Retinal pigment epithelial cell (primary cell): ENCODE data around the gene PCTP.

Source experiments
- DNase-seq: peaks from one replicate; pipeline ENCODE4 v3.0.0-alpha.2; 2010; ENCODE audit warnings: low read depth
- H3K4me3 ChIP-seq: 2 replicates; pipeline ENCODE4 v1.5.1; 2011; ENCODE audit warnings: mild to moderate bottlenecking, low read length, control low read depth, moderate library complexity
- CTCF ChIP-seq: conservative IDR thresholded peaks from 2 replicates; pipeline ENCODE4 v1.5.1; 2011; ENCODE audit warnings: low read depth, low read length, control low read depth, inconsistent platforms

The PCTP gene

GRCh38 chr17:55720919-55721836, 29.7 kb upstream of the PCTP start:
- TF ChIP-seq CTCF = no peak
- no peak for DNase-seq
- H3K4me3 ChIP-seq = no peak overlapping the region

GRCh38 chr17:55722016-55722736, 28.7 kb upstream of the PCTP start:
- TF ChIP-seq CTCF = no peak
- no peak for DNase-seq
- H3K4me3 ChIP-seq = no peak overlapping the region

- DNase-seq = no peak
- no peak for TF ChIP-seq CTCF
- peak within 1 kb of the TSS; percentile 16 for H3K4me3 ChIP-seq
Measured at GRCh38 chr17:55722742-55723487, 27.9 kb upstream of the PCTP start, which contains the start of gene TMEM100. TSS of gene TMEM100 (minus strand) at chr17:55722864. CDS start at chr17:55721070, 1,794 bp downstream.

GRCh38 chr17:55723488-55723848, 27.4 kb upstream of the PCTP start:
- TF ChIP-seq CTCF = no peak
- no peak overlapping the region for H3K4me3 ChIP-seq
- no peak for DNase-seq

GRCh38 chr17:55726440-55726839, 24.4 kb upstream of the PCTP start:
- no peak overlapping the region for H3K4me3 ChIP-seq
- peak; percentile 38 for DNase-seq
- no peak for TF ChIP-seq CTCF

GRCh38 chr17:55727275-55727674, 23.6 kb upstream of the PCTP start:
- DNase-seq = no peak
- no peak for TF ChIP-seq CTCF
- H3K4me3 ChIP-seq = no peak overlapping the region
